ENCODE data around the gene TIAM2.

Gene TIAM2

GRCh38 chr6:155055729-155056128, 60.6 kb downstream of the TIAM2 start:
- CTCF ChIA-PET: no interaction called here
- POLR2A ChIA-PET: no interaction called here
- no peak for TF ChIP-seq SP1 (IDR thresholded peaks at IDR 0.05)
- no peak for TF ChIP-seq FOXK2 (IDR thresholded peaks at IDR 0.05)
- TF ChIP-seq, protein P1, sequence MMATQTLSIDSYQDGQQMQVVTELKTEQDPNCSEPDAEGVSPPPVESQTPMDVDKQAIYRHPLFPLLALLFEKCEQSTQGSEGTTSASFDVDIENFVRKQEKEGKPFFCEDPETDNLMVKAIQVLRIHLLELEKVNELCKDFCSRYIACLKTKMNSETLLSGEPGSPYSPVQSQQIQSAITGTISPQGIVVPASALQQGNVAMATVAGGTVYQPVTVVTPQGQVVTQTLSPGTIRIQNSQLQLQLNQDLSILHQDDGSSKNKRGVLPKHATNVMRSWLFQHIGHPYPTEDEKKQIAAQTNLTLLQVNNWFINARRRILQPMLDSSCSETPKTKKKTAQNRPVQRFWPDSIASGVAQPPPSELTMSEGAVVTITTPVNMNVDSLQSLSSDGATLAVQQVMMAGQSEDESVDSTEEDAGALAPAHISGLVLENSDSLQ (IDR thresholded peaks at IDR 0.05): no peak
- TF ChIP-seq ELF4 (IDR thresholded peaks at IDR 0.05): no peak
- no peak for TF ChIP-seq LEF1 (IDR thresholded peaks at IDR 0.05; ENCODE audit: borderline replicate concordance)
- TF ChIP-seq FOXA1 (IDR thresholded peaks at IDR 0.05): no peak
- TF ChIP-seq BHLHE40 (IDR thresholded peaks at IDR 0.05; ENCODE audit: borderline replicate concordance): no peak
- TF ChIP-seq ZNF384 (IDR thresholded peaks at IDR 0.05): no peak
- no peak for TF ChIP-seq L3MBTL2 (conservative IDR thresholded peaks at IDR 0.05)
- TF ChIP-seq HDGF (IDR thresholded peaks at IDR 0.05; ENCODE audit: borderline replicate concordance): no peak
- no peak for TF ChIP-seq CTBP1 (IDR thresholded peaks at IDR 0.05; ENCODE audit: borderline replicate concordance)
- TF ChIP-seq TARDBP (IDR thresholded peaks at IDR 0.05): no peak
- TF ChIP-seq SUZ12 (IDR thresholded peaks at IDR 0.05): no peak
- no peak for TF ChIP-seq ARNT (IDR thresholded peaks at IDR 0.05)
- no peak for TF ChIP-seq NFRKB (IDR thresholded peaks at IDR 0.05)
- TF ChIP-seq FOXM1 (IDR thresholded peaks at IDR 0.05; ENCODE audit: borderline replicate concordance): no peak
- DNase-seq (ENCODE audit: extremely low spot score): no peak

DNA sequence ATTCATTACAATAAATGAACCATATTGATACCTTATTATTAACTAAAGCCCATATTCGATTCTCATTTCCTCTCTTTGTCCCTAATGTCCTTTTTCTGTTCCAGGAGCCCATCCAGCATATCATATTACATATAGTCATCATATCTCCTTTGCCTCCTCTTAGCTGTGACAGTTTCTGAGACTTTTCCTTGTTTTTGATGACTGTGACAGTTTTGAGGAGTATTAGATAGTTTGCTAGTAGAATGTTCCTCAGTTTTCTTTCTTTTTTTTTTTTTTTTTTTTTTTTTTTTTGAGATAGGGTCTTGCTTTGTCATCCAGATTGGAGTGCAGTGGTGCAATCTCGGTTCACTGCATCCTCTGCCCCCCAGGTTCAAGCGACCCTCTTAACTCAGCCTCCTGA, 61.6 kb downstream of the TIAM2 start:
- CTCF ChIA-PET: no interaction called here
- DNase-seq (ENCODE audit: extremely low spot score): no peak
- POLR2A ChIA-PET: no interaction called here
- TF ChIP-seq LEF1 (IDR thresholded peaks at IDR 0.05; ENCODE audit: borderline replicate concordance): no peak
- no peak for TF ChIP-seq BHLHE40 (IDR thresholded peaks at IDR 0.05; ENCODE audit: borderline replicate concordance)
- TF ChIP-seq L3MBTL2 (conservative IDR thresholded peaks at IDR 0.05): no peak
- no peak for TF ChIP-seq FOXK2 (IDR thresholded peaks at IDR 0.05)
- no peak for TF ChIP-seq CTBP1 (IDR thresholded peaks at IDR 0.05; ENCODE audit: borderline replicate concordance)
- no peak for TF ChIP-seq ARNT (IDR thresholded peaks at IDR 0.05)

GRCh38 chr6:155061381-155061780, 66.3 kb downstream of the TIAM2 start:
- CTCF ChIA-PET: no interaction called here
- POLR2A ChIA-PET: no interaction called here
- TF ChIP-seq, protein P1 (IDR thresholded peaks at IDR 0.05): no peak
- TF ChIP-seq SUZ12 (IDR thresholded peaks at IDR 0.05) (no peak), ELF4 (IDR thresholded peaks at IDR 0.05) (no peak), FOXK2 (IDR thresholded peaks at IDR 0.05) (no peak), FOXA1 (IDR thresholded peaks at IDR 0.05) (no peak), ZNF384 (IDR thresholded peaks at IDR 0.05) (no peak), TARDBP (IDR thresholded peaks at IDR 0.05) (no peak), NFRKB (IDR thresholded peaks at IDR 0.05) (no peak), BHLHE40 (IDR thresholded peaks at IDR 0.05; ENCODE audit: borderline replicate concordance) (no peak), CTBP1 (IDR thresholded peaks at IDR 0.05; ENCODE audit: borderline replicate concordance) (no peak)
- no peak for DNase-seq (ENCODE audit: extremely low spot score)

DNA sequence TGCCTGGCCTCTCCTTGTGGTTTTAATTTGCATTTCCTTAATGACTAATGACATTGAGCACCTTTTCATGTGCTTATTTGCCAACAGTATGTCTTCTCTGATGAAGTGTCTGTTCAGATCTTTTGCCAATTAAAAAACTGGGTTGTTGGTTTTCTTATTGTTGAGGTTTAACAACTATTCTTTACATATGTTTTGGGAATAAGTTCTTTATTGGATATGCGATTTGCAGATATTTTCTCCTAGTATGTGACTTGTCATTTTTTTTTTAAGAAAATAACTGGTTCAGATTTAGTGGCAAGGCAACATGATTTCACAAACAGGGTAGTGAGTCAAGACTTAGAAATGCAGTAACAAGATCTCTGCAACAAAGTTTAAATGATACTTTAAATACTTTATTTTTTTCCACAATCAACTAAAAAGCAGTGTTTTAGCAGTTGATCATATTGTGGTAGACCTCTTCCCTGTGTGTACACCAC, 67.8 kb downstream of the TIAM2 start:
- POLR2A ChIA-PET: no interaction called here
- TF ChIP-seq SUZ12 (IDR thresholded peaks at IDR 0.05) (no peak), FOXA1 (IDR thresholded peaks at IDR 0.05) (no peak), HDGF (IDR thresholded peaks at IDR 0.05; ENCODE audit: borderline replicate concordance) (no peak), TARDBP (IDR thresholded peaks at IDR 0.05) (no peak), ZNF384 (IDR thresholded peaks at IDR 0.05) (no peak)
- TF ChIP-seq, protein P1 (IDR thresholded peaks at IDR 0.05): no peak
- no peak for DNase-seq (ENCODE audit: extremely low spot score)
- CTCF ChIA-PET: no interaction called here

GRCh38 chr6:155064303-155064702, 69.2 kb downstream of the TIAM2 start:
- no peak for DNase-seq (ENCODE audit: extremely low spot score)
- TF ChIP-seq BHLHE40 (IDR thresholded peaks at IDR 0.05; ENCODE audit: borderline replicate concordance) (no peak), L3MBTL2 (conservative IDR thresholded peaks at IDR 0.05) (no peak), FOXK2 (IDR thresholded peaks at IDR 0.05) (no peak)
- ChIA-PET POLR2A (no interaction called here), CTCF (no interaction called here)

GRCh38 chr6:155066361-155066760, 71.2 kb downstream of the TIAM2 start:
- DNase-seq (ENCODE audit: extremely low spot score): no peak
- POLR2A ChIA-PET: no interaction called here
- CTCF ChIA-PET: no interaction called here
- no peak for TF ChIP-seq ARNT (IDR thresholded peaks at IDR 0.05)

GRCh38 chr6:155066921-155067680, 72.0 kb downstream of the TIAM2 start:
- CTCF ChIA-PET: no interaction called here
- no peak for DNase-seq (ENCODE audit: extremely low spot score)
- POLR2A ChIA-PET: no interaction called here
- no peak for TF ChIP-seq LEF1 (IDR thresholded peaks at IDR 0.05; ENCODE audit: borderline replicate concordance)
- no peak for TF ChIP-seq SP1 (IDR thresholded peaks at IDR 0.05)
- TF ChIP-seq HDGF (IDR thresholded peaks at IDR 0.05; ENCODE audit: borderline replicate concordance): no peak
- TF ChIP-seq FOXK2 (IDR thresholded peaks at IDR 0.05): no peak
- TF ChIP-seq, protein P1 (IDR thresholded peaks at IDR 0.05): no peak
- TF ChIP-seq ARNT (IDR thresholded peaks at IDR 0.05): no peak
- no peak for TF ChIP-seq NFRKB (IDR thresholded peaks at IDR 0.05)
- TF ChIP-seq L3MBTL2 (conservative IDR thresholded peaks at IDR 0.05): no peak
- TF ChIP-seq CTBP1 (IDR thresholded peaks at IDR 0.05; ENCODE audit: borderline replicate concordance): no peak
- no peak for TF ChIP-seq TARDBP (IDR thresholded peaks at IDR 0.05)
- no peak for TF ChIP-seq FOXA1 (IDR thresholded peaks at IDR 0.05)
- no peak for TF ChIP-seq BHLHE40 (IDR thresholded peaks at IDR 0.05; ENCODE audit: borderline replicate concordance)
- TF ChIP-seq SUZ12 (IDR thresholded peaks at IDR 0.05): no peak
- no peak for TF ChIP-seq ZNF384 (IDR thresholded peaks at IDR 0.05)

All from HEK293T (cell line).